GM04504 (cell line): Measurements from ENCODE around the gene KCNIP1.

Experiments used
- DNase-seq: peaks from one replicate; pipeline ENCODE4 v3.0.0-alpha.2; 2012; ENCODE audit warnings: low read depth

The KCNIP1 gene

DNA sequence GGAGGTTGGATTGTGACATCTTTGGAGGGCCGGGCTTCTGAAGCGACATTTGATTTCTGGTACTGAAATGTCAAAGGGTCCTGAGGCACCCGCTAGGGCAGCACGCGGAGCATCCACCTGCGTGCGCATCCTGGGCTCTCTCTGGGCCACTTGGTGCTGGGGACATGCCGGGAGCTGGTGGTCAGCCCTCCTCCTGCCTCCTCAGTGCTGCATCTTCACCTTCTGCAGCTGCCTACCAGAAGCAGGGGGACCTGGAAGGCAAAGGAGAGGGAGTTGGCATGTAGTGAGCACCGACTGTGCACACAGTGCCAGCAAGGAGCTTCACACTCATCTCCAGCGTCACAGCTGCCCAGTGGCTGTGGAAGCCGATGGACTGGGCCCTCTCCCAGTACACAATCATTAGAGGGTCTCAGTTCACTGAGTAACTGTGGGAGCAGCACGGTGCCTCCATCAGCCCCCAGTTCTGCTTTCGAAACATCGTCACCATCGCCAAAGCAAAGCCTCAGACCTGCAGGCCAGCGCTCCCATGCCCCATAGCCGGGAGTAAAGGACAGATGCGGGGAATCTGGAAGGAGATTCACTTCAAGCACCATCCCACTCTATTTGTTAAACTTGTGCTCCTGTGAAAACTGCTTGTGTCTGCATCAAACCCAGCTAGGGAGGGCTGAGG lies 138.4 kb downstream of the KCNIP1 start:
- DNase-seq, result no peak

DNA sequence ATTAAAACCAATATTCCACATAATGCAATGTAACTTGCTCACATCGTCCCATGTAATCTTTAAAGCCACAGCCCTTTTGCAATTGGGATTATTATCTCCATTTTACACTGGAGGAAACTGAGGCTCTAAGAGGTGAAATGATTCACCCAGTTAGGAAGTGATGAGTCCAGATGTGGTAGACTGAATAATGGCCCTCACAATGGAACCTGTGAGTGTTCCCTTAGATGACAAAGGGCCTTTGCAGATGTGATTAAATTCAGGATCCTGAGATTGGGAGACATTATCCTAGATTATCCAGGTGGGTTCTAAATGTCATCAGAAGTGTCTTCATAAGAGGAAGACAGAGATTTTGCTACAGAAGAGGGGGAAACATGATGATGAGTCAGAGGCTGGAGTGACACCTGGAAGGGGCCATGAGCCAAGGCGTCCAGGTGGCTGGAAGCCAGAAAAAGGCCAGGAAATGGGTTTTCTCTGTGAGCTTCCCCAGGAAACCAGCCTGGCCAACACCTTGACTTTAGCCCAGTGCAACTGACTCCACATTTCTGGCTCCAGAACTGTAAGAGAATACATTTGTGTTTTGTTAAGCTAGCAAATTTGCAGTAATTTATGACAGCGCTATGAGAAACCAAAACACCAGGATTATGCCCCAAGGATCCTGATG lies 139.1 kb downstream of the KCNIP1 start:
- DNase-seq, result no peak

DNA sequence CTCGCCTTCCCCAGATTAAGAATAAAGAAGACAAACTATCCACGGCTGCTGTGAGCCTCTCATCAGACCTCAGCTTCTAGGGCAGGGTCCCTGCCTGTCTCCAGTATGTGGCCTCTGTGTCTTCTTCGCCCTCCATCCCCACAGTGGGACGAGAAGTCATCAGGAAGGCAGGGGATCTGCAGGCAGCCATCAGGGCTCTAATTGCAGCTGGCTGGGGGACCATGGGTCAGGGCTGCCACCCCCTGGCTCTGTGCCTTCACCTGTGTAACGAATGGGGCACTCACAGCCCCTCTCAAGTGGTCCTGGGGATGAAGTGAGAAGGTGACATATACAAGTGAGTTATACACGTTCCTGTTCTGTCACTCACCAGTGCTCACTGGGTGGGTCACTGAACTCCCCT lies 139.8 kb downstream of the KCNIP1 start:
- no peak for DNase-seq

DNA sequence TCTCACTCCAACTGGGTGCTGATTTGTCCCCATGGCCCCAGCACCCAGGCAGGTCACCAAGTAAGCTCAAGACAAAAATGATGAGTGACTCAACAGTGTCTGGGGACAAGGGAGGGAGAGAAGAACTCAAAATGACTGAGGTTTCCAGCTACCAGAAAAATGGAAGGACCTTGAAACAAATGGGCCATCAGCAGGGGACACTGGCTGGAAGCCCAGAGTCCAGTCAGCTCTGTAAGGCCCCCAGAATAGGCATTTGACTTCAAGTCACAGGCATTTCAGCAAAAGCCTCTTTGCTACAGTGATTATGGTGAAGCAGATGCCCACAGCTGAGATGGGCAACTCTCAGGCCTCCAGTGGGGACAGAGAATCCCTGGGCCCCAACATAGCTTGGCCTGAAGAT lies 140.7 kb downstream of the KCNIP1 start:
- DNase-seq, result no peak

DNA sequence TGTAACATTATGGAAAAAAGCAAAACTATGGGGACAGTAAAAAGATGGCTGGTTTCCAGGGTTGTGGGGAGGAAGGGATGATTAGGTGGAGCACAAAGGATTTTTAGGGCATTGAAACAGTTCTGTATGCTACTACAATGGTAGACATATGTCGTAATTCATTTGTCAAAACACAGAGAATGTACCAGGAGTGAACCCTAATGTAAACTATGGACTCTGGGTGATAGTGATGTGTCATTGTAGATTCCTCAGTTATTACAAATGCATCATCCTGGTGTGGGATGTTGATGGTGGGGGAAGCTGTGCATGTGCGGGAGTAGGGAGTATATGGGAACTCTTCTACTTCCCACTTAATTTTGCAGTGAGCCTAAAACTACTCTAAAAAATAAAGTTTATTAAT lies 144.7 kb downstream of the KCNIP1 start:
- no peak for DNase-seq

GRCh38 chr5:170650850-170651249 lies 147.0 kb downstream of the KCNIP1 start:
- DNase-seq, result no peak

DNA sequence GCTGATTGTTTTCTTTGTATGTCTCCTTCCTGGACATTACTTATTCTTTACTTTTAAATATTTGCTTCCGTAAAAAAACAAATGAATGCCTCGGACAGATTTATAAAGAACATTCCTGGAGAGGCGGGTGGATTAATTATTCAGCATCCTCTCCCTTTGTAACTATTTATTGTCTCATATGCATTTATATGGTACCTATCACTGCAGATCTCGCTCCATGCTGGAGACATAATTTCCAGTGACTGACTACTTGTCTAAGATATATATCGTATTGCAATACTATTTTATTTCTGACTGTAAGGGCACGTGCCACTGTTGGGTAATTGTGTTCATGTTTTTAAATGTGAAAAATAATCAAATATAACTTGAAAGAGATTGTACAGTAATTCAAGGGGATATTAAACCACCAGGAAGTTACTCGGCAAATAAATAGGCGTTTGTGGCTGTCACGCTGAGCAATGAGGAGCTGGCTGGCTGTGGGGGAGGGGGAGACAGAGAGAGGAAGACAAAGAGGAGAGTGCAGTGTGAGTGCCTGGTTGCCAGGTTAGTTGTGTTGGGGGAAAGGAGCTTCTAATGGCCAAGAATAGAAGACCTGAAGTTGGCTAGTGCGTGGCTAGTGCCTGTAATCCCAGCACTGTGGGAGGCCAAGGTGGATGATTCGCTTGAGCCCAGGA lies 147.9 kb downstream of the KCNIP1 start:
- DNase-seq, result no peak

- no peak for DNase-seq
Observed at GRCh38 chr5:170655476-170655875, 151.7 kb downstream of the KCNIP1 start.

- no peak for DNase-seq
Observed at GRCh38 chr5:170655920-170656319, 152.1 kb downstream of the KCNIP1 start.

- no peak for DNase-seq
Observed at GRCh38 chr5:170656346-170656745, 152.5 kb downstream of the KCNIP1 start.

DNA sequence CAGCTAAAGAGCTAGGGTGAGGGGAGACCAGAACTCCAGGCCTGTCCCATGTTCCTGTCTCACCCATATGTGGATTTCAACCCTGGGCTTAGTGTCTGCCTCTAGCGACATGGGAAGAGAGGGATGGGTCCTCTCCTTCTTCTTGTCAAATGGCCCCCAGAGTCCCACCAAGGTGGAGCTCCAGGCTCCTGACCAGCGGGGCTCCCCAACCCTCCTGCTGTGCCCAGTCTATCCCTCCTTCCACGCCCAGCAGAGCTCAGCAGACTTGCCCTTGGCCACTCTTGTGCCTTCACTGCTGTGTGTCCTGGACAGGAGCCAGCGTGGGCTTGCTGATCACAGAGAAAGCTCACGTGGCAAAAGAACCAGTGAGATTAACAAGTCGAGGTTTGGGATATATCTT lies 156.7 kb downstream of the KCNIP1 start:
- no peak for DNase-seq

DNA sequence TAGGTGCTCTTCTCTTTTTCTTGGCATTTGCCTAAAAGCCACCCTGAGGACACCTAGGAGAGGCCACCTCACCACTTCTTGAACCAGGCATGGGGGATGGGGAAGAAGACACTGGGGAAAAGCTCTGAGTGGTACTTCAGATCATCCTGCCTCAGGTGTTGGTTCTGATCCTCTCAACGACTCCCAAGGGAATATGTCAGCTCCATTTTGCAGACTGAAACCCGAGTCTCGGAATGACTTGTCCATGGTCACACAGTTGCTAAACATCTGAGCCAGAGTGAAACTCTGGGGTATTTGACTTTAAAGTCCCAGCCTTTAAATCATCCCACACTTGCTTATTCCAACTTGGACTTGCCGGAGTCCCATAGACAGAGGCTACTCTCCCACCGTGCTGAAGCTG lies 159.1 kb downstream of the KCNIP1 start:
- DNase-seq, result no peak

DNA sequence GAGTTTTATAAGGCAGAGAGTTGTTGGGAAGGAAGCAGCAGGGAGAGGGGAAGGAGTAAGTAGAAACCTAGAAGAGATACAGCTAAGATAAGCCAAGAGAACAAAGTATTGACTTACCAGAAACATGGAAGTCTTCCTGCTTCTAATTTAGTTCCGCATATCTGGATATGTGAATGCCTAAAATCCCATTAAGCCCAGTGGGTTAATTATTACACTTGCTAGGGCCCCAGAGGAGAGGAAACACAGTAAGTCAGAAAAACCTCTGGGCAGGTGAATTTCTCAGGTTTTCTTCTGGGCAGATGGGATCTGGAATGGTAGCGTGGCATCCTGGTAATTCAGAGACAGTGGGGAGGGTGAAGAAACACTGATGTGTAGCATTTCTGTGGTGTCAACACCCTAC lies 175.0 kb downstream of the KCNIP1 start:
- DNase-seq, result no peak

DNA sequence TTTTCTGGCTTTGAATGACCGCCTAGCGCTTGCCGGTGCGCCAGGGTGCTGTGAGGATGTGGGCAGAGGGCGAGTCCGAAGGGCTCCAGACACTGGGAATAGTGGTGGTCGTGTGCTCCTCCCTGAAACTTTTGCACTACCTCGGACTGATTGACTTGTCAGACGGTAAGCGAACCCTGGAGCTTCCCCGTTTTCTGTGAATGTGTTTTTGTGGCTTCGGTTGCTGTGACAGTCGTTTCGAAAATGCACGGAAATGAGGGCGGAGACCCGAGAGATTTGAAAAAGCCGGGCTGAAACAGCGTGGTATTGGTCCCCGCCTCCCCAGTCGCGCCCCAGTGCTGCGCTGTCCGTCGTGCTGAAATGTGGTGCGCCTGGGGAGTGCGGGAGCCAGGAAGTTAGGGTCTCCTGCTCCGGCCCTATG lies 177.2 kb downstream of the KCNIP1 start:
- peak; percentile 6 for DNase-seq

GRCh38 chr5:170691657-170692056 lies 187.8 kb downstream of the KCNIP1 start:
- no peak for DNase-seq

DNA sequence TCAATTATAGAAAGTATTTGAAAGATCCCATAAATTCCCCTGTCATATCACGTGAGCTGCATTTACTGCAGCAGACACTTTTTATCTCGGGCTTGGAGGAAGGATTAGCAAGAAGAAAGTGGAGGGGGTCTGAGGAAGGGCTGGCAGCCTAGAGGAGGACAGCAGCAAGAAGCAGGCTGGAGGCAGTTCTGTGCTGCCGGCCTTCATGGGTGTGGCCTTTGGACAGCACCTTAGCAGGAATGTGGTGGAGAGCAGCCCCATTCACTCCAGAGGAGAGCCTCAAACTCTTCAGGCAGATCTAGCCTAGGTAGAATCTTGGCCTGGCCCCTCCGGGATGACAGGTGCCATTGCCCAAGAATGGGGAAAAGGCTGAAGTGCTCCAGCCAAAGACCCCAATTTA lies 189.9 kb downstream of the KCNIP1 start:
- DNase-seq, result no peak

GRCh38 chr5:170694911-170695310 lies 191.1 kb downstream of the KCNIP1 start:
- no peak for DNase-seq

- no peak for DNase-seq
Observed at GRCh38 chr5:170697031-170697430, 193.2 kb downstream of the KCNIP1 start.

GRCh38 chr5:170700503-170700902 lies 196.7 kb downstream of the KCNIP1 start:
- no peak for DNase-seq

DNA sequence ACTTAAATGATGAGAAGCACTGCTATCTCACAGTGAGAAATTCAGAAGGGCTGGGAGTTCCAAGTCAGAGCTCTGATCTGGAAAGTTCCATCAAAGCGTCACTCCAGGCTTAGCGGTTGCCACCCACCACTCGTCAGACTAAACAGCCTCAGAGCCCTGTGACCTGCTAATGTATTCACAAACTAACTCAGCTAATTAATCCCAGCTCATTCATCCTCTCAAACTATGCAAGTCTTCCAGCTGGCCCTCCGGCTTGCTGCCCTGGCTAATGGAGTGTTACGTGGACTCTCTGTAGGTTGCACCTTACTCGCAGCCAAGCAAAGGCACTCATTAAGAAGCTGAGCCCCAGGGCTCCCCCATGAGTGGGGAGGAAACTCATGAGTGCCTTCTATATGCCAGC lies 197.5 kb downstream of the KCNIP1 start:
- no peak for DNase-seq

- no peak for DNase-seq
Observed at GRCh38 chr5:170704417-170705192, 200.8 kb downstream of the KCNIP1 start.

DNA sequence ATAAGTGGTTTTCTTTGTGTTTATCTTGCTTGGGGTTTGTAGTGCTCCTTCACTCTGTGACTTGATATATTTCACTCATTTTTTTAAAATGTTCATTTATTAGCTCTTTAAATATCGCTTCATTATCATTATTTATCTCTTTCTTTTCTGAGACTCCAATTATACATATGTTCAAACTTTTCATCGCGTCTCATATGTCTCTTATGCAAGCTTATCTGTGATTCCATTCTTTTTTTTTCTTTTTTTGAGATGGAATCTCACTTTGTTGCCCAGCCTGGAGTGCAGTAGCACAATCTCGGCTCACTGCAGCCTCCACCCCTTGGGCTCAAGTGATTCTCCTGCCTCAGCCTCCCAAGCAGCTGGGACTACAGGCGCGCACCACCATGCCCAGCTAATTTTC lies 205.8 kb downstream of the KCNIP1 start:
- DNase-seq, result no peak

DNA sequence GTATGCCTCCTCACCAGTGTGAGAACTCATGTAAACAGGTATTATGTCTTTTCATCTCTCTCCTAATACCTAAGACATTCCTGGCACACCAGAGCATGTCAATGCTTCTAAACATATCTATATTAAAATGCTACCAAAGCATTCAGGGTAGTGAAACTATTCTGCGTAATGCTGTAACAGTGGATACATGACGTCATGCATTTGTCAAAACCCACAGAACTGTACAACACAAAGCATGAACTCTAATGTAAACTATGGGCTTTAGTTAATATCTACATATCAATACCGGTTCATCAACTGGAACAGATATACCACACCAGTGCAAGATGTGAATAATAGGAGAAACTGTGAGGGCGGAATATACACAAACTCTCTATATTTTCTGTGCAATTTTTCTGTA lies 207.5 kb downstream of the KCNIP1 start:
- DNase-seq, result no peak
